MCF 10A (cell line): Measurements from ENCODE around the gene SDK1. TPM values are rescaled to one million over a fixed set of nuclear protein-coding genes. Genes with fewer than 3 reads are reported as not detected.

ENCODE experiments used
- BruUV-seq: library from RNA; stranded (reverse); fragments of 400-500 nt; replicated peaks from 2 replicates; lab custom pipeline; 2021; lab: Mats Ljungman, UMichigan
- CTCF ChIA-PET: fragments of 300-600 bp; sonication (Branson Sonifier 250); formaldehyde crosslinking; extraction: SDS; loops from one replicate; lab custom pipeline; 2021; ENCODE audit warnings: antibody characterized with exemption, inconsistent platforms; lab: Yijun Ruan, JAX
- POLR2A ChIA-PET: fragments of 300-600, 350-650 bp; sonication (Branson Sonifier 250); formaldehyde crosslinking; extraction: SDS; loops from one replicate; lab custom pipeline; 2020; ENCODE audit warnings: antibody characterized with exemption, inconsistent platforms; lab: Yijun Ruan, JAX
- DNase-seq: peaks from one replicate; pipeline ENCODE4 v3.0.0-alpha.2; 2018; ENCODE audit not compliant: unreplicated experiment
- H3K27ac Mint-ChIP-seq: one replicate; pipeline ENCODE4 v1.8.0; 2022; ENCODE audit warnings: mild to moderate bottlenecking, low read depth, mixed read lengths; ENCODE audit not compliant: unreplicated experiment
- H3K27me3 Mint-ChIP-seq: one replicate; pipeline ENCODE4 v1.8.0; 2022; ENCODE audit warnings: mixed read lengths; ENCODE audit not compliant: insufficient read depth, unreplicated experiment
- H3K36me3 Mint-ChIP-seq: one replicate; pipeline ENCODE4 v1.8.0; 2022; ENCODE audit warnings: mild to moderate bottlenecking, moderate library complexity, mixed read lengths; ENCODE audit not compliant: insufficient read depth, unreplicated experiment
- H3K4me1 Mint-ChIP-seq: one replicate; pipeline ENCODE4 v1.8.0; 2022; ENCODE audit warnings: mixed read lengths; ENCODE audit not compliant: insufficient read depth, unreplicated experiment
- H3K4me3 Mint-ChIP-seq: one replicate; pipeline ENCODE4 v1.8.0; 2022; ENCODE audit warnings: mild to moderate bottlenecking, moderate library complexity, mixed read lengths; ENCODE audit not compliant: unreplicated experiment
- H3K9me3 Mint-ChIP-seq: one replicate; pipeline ENCODE4 v1.8.0; 2022; ENCODE audit warnings: mixed read lengths; ENCODE audit not compliant: unreplicated experiment
- CTCF ChIP-seq: fragments of 200-600 bp; IDR thresholded peaks from one replicate; pipeline ENCODE4 v1.8.0; 2022; ENCODE audit warnings: antibody characterized with exemption, mild to moderate bottlenecking; ENCODE audit not compliant: unreplicated experiment
- intact Hi-C: fragments of 100-400 bp; cut with micrococcal nuclease; formaldehyde crosslinking; loops from 2 replicates; pipeline ENCODE4 v1.14.1; 2022
- total RNA-seq: library from RNA; stranded (reverse); gene quantifications from 2 replicates; pipeline ENCODE4 v1.2.3, GENCODE V29; 2022

The SDK1 gene
- total RNA-seq, 1 experiment from 2014 or later = 3.3 TPM

GRCh38 chr7:3805151-3805550 lies 504.1 kb downstream of the SDK1 start:
- Mint-ChIP-seq H3K9me3 (no peaks in the 10 kb centered on the region), H3K27ac (no peak overlapping the region), H3K4me1 (no peaks in the 10 kb centered on the region), H3K27me3 (no peaks in the 10 kb centered on the region), H3K4me3 (no peak overlapping the region), H3K36me3 (no peaks in the 10 kb centered on the region)
- POLR2A ChIA-PET = no interaction called here
- DNase-seq = no peak
- TF ChIP-seq CTCF = no peak
- intact Hi-C loops = no loop called here
- CTCF ChIA-PET = no interaction called here
- BruUV-seq = no TSS peak

- TF ChIP-seq CTCF = no peak
- CTCF ChIA-PET = no interaction called here
- no TSS peak for BruUV-seq
- Mint-ChIP-seq H3K9me3 (no peaks in the 10 kb centered on the region), H3K4me1 (no peaks in the 10 kb centered on the region), H3K36me3 (no peaks in the 10 kb centered on the region), H3K27me3 (no peaks in the 10 kb centered on the region), H3K27ac (no peak overlapping the region), H3K4me3 (no peak overlapping the region)
- POLR2A ChIA-PET = no interaction called here
- no peak for DNase-seq
- intact Hi-C loops = no loop called here
Observed at GRCh38 chr7:3806516-3806915, 505.5 kb downstream of the SDK1 start.

- TF ChIP-seq CTCF = no peak
- CTCF ChIA-PET = no interaction called here
- Mint-ChIP-seq H3K36me3 (no peaks in the 10 kb centered on the region), H3K9me3 (no peaks in the 10 kb centered on the region), H3K4me3 (no peak overlapping the region), H3K4me1 (no peaks in the 10 kb centered on the region), H3K27me3 (no peaks in the 10 kb centered on the region), H3K27ac (no peak overlapping the region)
- BruUV-seq = no TSS peak
- POLR2A ChIA-PET = no interaction called here
- no peak for DNase-seq
- intact Hi-C loops = no loop called here
Observed at GRCh38 chr7:3807824-3808223, 506.8 kb downstream of the SDK1 start.

GRCh38 chr7:3821488-3821887 lies 520.4 kb downstream of the SDK1 start:
- Mint-ChIP-seq H3K9me3 (no peaks in the 10 kb centered on the region), H3K27ac (no peak overlapping the region), H3K4me1 (no peaks in the 10 kb centered on the region), H3K4me3 (no peak overlapping the region), H3K27me3 (no peaks in the 10 kb centered on the region), H3K36me3 (no peaks in the 10 kb centered on the region)
- ChIA-PET POLR2A (no interaction called here), CTCF (interaction anchor here (0.6 kb wide), 1 partner anchor 602 kb away, joined by 3 read pairs; no protein-coding TSS in a partner anchor)
- intact Hi-C loops = no loop called here
- TF ChIP-seq CTCF = no peak
- no TSS peak for BruUV-seq
- no peak for DNase-seq
